Measurements from ENCODE around the gene SUPT7L. TPM values are rescaled to one million over a fixed set of nuclear protein-coding genes. Genes with fewer than 3 reads are reported as not detected.
"Not testable (repeated sequence)": the region's sequence is repeated elsewhere in the genome, so short reads cannot be mapped to it uniquely, and the experiment has no call there.

Gene SUPT7L
- total and polyA plus RNA-seq, 5 experiments from 2014 or later = 17.0 to 52.0 (median 23.3) TPM

GRCh38 chr2:27704342-27704876, 41.0 kb upstream of the SUPT7L start:
- Mint-ChIP-seq H3K27ac (no peak overlapping the region), H3K4me1 (peaks cover 0 to 4% (median under 1%) of the 10 kb centered on the region in 4 donors), H3K27me3 (no peaks in the 10 kb centered on the region), H3K9me3 (no peaks in the 10 kb centered on the region), H3K4me3 (no peak overlapping the region), H3K36me3 (no peaks in the 10 kb centered on the region)
- no peak for ATAC-seq
- no peak for DNase-seq
- POLR2A ChIA-PET = no interaction called here

GRCh38 chr2:27703638-27704341, 40.4 kb upstream of the SUPT7L start:
- H3K4me3 Mint-ChIP-seq = no peak overlapping the region
- no peaks in the 10 kb centered on the region for H3K27me3 Mint-ChIP-seq
- POLR2A ChIA-PET = no interaction called here
- peak; percentile 62 to 91 (median 81) for DNase-seq
- H3K4me1 Mint-ChIP-seq = peaks cover 0 to 4% (median under 1%) of the 10 kb centered on the region in 4 donors
- peak overlapping the region in 1 of 10 donors; percentile 50 for H3K27ac Mint-ChIP-seq
- no peaks in the 10 kb centered on the region for H3K9me3 Mint-ChIP-seq
- peak; percentile 86 to 94 for ATAC-seq
- H3K36me3 Mint-ChIP-seq = peaks cover 0 to 2% (median 0%) of the 10 kb centered on the region in 3 donors

- peaks cover 0 to 16% (median 3%) of the 10 kb centered on the region in 3 donors for H3K36me3 Mint-ChIP-seq
- peaks cover 0 to 4% (median under 1%) of the 10 kb centered on the region in 4 donors for H3K4me1 Mint-ChIP-seq
- POLR2A ChIA-PET = no interaction called here
- no peaks in the 10 kb centered on the region for H3K9me3 Mint-ChIP-seq
- H3K4me3 Mint-ChIP-seq = no peak overlapping the region
- DNase-seq (no peak), ATAC-seq (no peak)
- no peaks in the 10 kb centered on the region for H3K27me3 Mint-ChIP-seq
- H3K27ac Mint-ChIP-seq = peak overlapping the region in 2 of 10 donors; percentile 26 to 28
These were observed 38.9 kb upstream of the SUPT7L start for GRCh38 chr2:27702302-27702701.

- H3K4me3 Mint-ChIP-seq = no peak overlapping the region
- H3K27ac Mint-ChIP-seq = no peak overlapping the region
- POLR2A ChIA-PET = no interaction called here
- ATAC-seq = no peak
- H3K4me1 Mint-ChIP-seq = peaks cover 0 to 4% (median under 1%) of the 10 kb centered on the region in 4 donors
- H3K27me3 Mint-ChIP-seq = no peaks in the 10 kb centered on the region
- peaks cover under 1 to 17% (median 3%) of the 10 kb centered on the region in 3 donors for H3K36me3 Mint-ChIP-seq
- H3K9me3 Mint-ChIP-seq = no peaks in the 10 kb centered on the region
- DNase-seq = no peak
These were observed 38.3 kb upstream of the SUPT7L start for GRCh38 chr2:27701676-27702075.

GRCh38 chr2:27697660-27698059, 34.2 kb upstream of the SUPT7L start:
- H3K36me3 Mint-ChIP-seq = peaks cover 4 to 48% (median 16%) of the 10 kb centered on the region in 3 donors
- H3K9me3 Mint-ChIP-seq = no peaks in the 10 kb centered on the region
- H3K4me3 Mint-ChIP-seq = no peak overlapping the region
- ATAC-seq (no peak), DNase-seq (no peak)
- no peak overlapping the region for H3K27ac Mint-ChIP-seq
- H3K27me3 Mint-ChIP-seq = no peaks in the 10 kb centered on the region
- no peaks in the 10 kb centered on the region for H3K4me1 Mint-ChIP-seq
- POLR2A ChIA-PET = no interaction called here

DNA sequence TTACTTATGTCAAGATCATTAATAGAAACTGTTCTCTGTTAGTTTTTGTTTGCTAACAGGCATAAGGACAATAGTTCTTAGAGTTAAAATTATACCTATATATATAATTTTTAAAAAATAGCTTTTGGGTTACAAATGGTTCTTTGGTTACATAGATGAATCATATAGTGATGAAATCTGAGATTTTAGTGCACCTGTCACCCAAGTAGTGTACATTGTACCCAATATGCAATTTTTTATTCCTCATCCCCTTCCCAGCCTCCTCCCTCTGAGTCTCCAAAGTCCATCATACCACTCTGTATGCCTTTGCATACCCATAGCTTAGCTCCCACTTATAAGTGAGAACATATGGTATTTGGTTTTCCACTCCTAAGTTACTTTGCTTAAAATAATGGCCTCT, 26.6 kb upstream of the SUPT7L start:
- ATAC-seq (no peak), DNase-seq (no peak)
- Mint-ChIP-seq H3K9me3 (no peaks in the 10 kb centered on the region), H3K27ac (peak overlapping the region in 1 of 10 donors; percentile 56), H3K4me3 (no peak overlapping the region), H3K27me3 (no peaks in the 10 kb centered on the region), H3K4me1 (peaks cover 0 to 6% (median 3%) of the 10 kb centered on the region in 4 donors), H3K36me3 (peaks cover 3 to 73% (median 16%) of the 10 kb centered on the region in 3 donors)
- POLR2A ChIA-PET = no interaction called here

DNA sequence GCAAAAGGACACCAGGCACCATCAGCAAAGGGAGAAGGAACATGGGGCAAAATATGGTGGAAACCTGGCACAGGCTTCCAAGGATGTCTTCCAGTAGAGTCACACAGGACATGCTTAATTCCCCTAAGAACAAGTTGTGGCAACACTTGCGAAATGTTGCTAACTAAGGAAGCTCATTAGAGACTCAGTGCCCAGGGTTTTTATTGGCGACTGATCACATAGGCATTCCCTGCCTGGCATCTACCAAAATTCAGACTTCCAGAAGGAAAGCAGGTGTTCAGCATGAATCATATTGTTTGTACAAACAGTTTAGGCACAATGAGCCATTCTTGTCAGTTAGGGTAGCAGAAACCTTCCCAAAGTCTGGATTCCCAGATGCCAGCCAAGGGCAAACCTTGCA, 26.0 kb upstream of the SUPT7L start:
- Mint-ChIP-seq H3K36me3 (peaks cover 9 to 76% (median 16%) of the 10 kb centered on the region in 3 donors), H3K9me3 (no peaks in the 10 kb centered on the region), H3K27me3 (no peaks in the 10 kb centered on the region), H3K4me1 (peaks cover 2 to 12% (median 7%) of the 10 kb centered on the region in 4 donors), H3K27ac (peak overlapping the region in 1 of 10 donors; percentile 53), H3K4me3 (no peak overlapping the region)
- POLR2A ChIA-PET = no interaction called here
- DNase-seq = no peak
- no peak for ATAC-seq

DNA sequence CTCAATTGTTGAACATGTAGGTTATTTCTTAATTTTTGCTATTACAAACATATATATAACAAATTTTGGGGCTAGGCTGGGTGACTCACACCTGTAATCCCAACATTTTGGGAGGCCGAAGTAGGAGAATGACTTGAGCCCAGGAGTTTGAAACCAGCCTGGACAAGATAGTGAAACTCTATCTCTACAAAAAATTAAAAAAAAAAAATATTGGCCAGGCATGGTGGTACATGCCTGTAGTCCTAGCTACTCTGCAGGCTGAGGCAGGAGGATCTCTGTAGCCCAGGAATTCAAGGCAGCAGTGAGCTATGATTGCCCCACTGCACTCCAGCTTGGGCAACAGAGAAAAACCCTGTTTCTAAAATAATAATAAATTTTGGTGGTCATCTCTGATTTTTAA, 23.8 kb upstream of the SUPT7L start:
- peaks cover 5 to 25% (median 13%) of the 10 kb centered on the region in 4 donors for H3K4me1 Mint-ChIP-seq
- peaks cover 9 to 77% (median 17%) of the 10 kb centered on the region in 3 donors for H3K36me3 Mint-ChIP-seq
- POLR2A ChIA-PET = no interaction called here
- no peak for DNase-seq
- no peak overlapping the region for H3K4me3 Mint-ChIP-seq
- H3K27ac Mint-ChIP-seq = no peak overlapping the region
- no peaks in the 10 kb centered on the region for H3K27me3 Mint-ChIP-seq
- ATAC-seq = no peak
- no peaks in the 10 kb centered on the region for H3K9me3 Mint-ChIP-seq

DNA sequence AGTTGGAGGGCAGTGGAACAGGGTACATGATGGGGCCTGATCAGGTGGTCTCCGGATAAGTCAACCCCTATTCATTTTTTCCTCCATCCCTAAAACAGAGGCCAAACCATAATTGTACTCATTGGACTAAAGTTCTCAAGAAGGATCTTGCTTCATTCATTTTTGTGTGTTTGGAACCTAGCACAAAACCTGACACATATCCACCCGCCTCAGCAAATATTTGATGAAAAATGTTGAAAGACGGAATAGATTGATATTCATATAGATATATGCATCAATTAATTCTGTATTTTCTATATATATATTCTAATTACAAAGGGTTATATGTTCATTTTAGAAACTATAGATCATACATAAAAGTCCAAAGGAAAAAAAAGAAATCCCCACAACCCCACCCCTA, 22.2 kb upstream of the SUPT7L start:
- no peak for DNase-seq
- Mint-ChIP-seq H3K4me1 (peaks cover 8 to 25% (median 14%) of the 10 kb centered on the region in 4 donors), H3K27ac (peak overlapping the region in 3 of 10 donors; percentile 24 to 88 (median 59))

DNA sequence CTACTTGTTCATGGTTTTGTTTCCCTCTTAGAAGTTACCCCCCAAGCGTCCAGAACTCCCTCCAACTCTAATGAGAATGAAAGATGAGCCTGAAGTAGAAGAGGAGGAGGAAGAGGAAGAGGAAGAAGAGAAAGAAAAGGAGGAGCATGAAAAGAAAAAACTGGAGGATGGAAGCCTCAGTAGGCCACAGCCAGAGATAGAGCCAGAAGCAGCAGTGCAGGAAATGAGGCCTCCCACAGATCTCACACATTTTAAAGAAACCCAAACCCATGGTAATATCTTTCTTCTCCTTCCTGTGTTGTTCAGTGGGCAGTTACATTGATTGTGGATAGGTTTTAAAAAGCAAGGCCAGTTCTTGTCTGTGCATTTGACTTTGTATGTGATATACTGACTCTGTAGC, 21.6 kb upstream of the SUPT7L start:
- not testable (repeated sequence) for ATAC-seq, H3K27me3 Mint-ChIP-seq, H3K9me3 Mint-ChIP-seq
- Mint-ChIP-seq H3K36me3 (peaks cover 9 to 77% (median 14%) of the 10 kb centered on the region in 3 donors), H3K27ac (peak overlapping the region in 4 of 10 donors; percentile 4 to 92 (median 74)), H3K4me1 (peaks cover 8 to 25% (median 14%) of the 10 kb centered on the region in 4 donors), H3K4me3 (peak overlapping the region in 2 of 10 donors; percentile 65 to 73)
- peak in 1 of 10 donors; percentile 24 for DNase-seq
- POLR2A ChIA-PET = interaction anchor here (0.7 kb wide), 2 partner anchors 256 to 735 kb away, joined by 3 to 5 read pairs; no protein-coding TSS in a partner anchor

More for the DNA sequence above, 22.2 kb upstream of the SUPT7L start:
- POLR2A ChIA-PET = no interaction called here
- no peak for ATAC-seq
- Mint-ChIP-seq H3K36me3 (peaks cover 9 to 73% (median 14%) of the 10 kb centered on the region in 3 donors), H3K27me3 (no peaks in the 10 kb centered on the region), H3K9me3 (no peaks in the 10 kb centered on the region), H3K4me3 (peak overlapping the region in 1 of 10 donors; percentile 65)

GRCh38 chr2:27683390-27684071, 20.1 kb upstream of the SUPT7L start:
- POLR2A ChIA-PET = interaction anchor here (0.6 to 1.1 kb wide), 3 partner anchors 20 to 351 kb away, joined by 3 to 8 read pairs (median 6); partner anchors contain the start of genes SLC4A1AP and SUPT7L
- peak overlapping the region in 1 of 10 donors; percentile 73 for H3K4me3 Mint-ChIP-seq
- peak; percentile 93 for ATAC-seq
- no peaks in the 10 kb centered on the region for H3K9me3 Mint-ChIP-seq
- H3K27me3 Mint-ChIP-seq = no peaks in the 10 kb centered on the region
- peaks cover 9 to 80% (median 20%) of the 10 kb centered on the region in 3 donors for H3K36me3 Mint-ChIP-seq
- peak; percentile 67 to 91 (median 86) for DNase-seq
- H3K27ac Mint-ChIP-seq = peak overlapping the region in 9 of 10 donors; percentile 39 to 92 (median 72)
- peaks cover 8 to 25% (median 14%) of the 10 kb centered on the region in 4 donors for H3K4me1 Mint-ChIP-seq

DNA sequence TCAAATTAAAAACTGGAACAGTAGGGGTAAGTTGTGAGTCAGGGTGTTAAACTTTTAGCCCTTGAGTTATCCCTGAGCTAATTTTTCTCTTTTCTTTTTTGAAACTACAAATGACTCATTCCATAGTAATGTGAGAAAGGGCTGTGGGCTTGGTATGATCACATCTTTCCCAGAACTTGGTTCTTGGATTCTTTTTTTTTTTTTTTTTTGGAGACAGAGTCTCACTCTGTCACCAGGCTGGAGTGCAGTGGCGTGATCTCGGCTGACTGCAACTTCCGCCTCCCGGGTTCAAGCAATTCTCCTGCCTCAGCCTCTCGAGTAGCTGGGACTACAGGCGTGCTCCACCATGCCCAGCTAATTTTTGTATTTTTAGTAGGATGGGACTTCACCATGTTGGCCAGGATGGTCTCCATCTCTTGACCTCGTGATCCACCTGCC, 18.9 kb upstream of the SUPT7L start:
- Mint-ChIP-seq H3K36me3 (peaks cover 10 to 78% (median 20%) of the 10 kb centered on the region in 3 donors), H3K27ac (peak overlapping the region in 1 of 10 donors; percentile 12), H3K4me1 (peaks cover 8 to 25% (median 14%) of the 10 kb centered on the region in 4 donors)
- H3K9me3 Mint-ChIP-seq, H3K4me3 Mint-ChIP-seq, DNase-seq, ATAC-seq, H3K27me3 Mint-ChIP-seq: not testable (repeated sequence)
- POLR2A ChIA-PET = interaction anchor here (0.5 to 0.7 kb wide), 2 partner anchors 930 to 1330 kb away, joined by 4 to 5 read pairs; no protein-coding TSS in a partner anchor
